GM12874 (cell line): ENCODE data around the gene SFSWAP.

Experiments used
- CTCF ChIP-seq: IDR thresholded peaks from 2 replicates; pipeline ENCODE4 v1.5.1; 2011; ENCODE audit warnings: low read depth, mild to moderate bottlenecking, control low read depth, low read length, moderate library complexity; ENCODE audit not compliant: insufficient read depth

The SFSWAP gene

DNA sequence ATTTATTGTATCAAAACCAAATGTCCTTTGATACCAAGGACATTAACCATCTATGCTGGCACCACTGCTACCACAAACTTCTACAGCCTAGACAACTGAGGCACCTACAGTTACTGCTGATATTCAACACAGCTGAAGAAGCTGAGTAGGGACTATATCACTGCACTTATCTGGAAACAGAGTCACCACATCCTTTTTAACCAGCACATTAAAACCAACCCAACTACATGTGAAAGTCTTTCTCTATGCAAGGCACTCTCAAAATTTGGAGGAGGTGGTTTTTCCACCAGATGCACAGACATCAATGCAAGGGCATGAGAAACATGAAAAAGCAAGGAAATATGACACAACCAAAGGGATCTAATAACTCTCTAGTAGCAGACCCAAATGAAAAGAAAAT lies 7.7 kb upstream of the SFSWAP start:
- TF ChIP-seq CTCF, result no peak

DNA sequence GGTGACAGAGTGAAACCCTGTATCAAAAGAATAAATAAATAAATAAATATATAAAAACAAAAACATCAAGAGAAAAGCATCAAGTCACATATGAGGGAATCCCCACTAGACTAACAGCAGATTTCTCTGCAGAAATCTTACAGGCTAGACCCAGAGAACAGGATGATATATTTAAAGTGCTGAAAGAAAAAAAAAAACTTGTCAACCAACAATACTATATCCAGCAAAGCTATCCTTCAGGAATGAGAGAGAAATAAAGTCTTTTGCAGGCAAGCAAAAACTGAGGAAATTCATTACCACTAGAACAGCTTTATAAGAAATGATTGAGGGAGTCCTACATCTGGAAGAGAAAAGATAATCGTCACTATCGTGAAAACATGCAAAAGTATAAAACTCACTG lies 6.4 kb upstream of the SFSWAP start:
- TF ChIP-seq CTCF, result no peak

GRCh38 chr12:131709226-131709625 lies 1.7 kb upstream of the SFSWAP start:
- TF ChIP-seq CTCF, result no peak

GRCh38 chr12:131711551-131712205 lies 788 bp downstream of the SFSWAP start:
- TF ChIP-seq CTCF, result no peak

DNA sequence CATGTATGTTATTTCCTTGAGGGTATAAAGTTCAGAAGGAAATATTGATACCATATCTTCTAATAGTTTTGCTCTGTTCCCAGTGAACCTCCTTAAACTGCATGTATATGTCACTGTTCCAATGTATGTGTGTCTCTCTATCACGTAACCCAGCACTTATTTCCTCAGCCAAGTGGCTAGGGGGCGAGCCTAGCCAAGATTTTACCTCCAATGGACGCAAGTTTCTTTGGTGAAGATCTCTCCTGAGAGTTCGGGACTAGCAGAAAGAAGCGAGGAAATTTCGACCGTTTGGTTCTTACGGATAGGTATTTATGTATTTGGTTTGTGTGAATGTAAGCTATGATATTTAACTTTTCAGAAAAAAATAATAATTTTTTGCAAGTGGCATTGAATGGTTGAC lies 2.5 kb downstream of the SFSWAP start:
- TF ChIP-seq CTCF, result no peak

DNA sequence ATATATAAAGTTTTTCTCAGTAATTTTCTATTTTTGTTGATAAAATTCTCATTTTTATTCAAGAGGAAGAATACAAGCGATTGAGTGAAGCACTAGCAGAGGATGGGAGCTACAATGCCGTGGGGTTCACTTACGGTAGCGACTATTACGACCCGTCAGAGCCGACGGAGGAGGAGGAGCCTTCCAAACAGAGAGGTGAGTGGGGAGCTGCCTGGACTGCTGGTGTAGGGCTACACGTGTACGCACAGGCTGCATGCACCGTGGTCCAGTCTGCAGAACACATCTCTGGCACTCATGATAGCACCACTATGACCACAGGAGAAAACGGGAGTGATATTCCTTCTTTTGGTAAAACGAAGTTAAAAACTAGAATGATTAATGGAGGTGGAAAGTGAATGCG lies 3.9 kb downstream of the SFSWAP start:
- TF ChIP-seq CTCF, result no peak

DNA sequence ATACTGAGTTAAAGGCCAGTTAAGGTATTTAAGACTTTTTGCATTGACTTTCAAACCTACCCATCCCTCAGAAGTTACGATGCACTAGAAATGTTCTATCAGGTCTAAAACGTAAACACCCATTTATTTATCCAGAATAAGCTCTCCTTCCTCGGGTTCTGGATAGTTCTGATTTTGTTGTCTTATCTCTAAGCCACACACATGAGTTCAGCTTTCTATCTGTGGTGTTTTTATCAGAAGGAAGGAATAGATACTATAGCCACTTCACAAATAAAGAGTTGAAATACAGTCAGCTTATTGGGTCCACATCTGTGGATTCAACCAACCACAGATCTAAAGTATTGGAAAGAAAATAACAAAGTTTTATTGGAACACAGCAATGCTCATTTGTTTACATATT lies 5.4 kb downstream of the SFSWAP start:
- no peak for TF ChIP-seq CTCF

- TF ChIP-seq CTCF, result no peak
These were observed 9.4 kb downstream of the SFSWAP start for GRCh38 chr12:131720241-131720640.
